ENCODE data around the gene PRPH.

DNA sequence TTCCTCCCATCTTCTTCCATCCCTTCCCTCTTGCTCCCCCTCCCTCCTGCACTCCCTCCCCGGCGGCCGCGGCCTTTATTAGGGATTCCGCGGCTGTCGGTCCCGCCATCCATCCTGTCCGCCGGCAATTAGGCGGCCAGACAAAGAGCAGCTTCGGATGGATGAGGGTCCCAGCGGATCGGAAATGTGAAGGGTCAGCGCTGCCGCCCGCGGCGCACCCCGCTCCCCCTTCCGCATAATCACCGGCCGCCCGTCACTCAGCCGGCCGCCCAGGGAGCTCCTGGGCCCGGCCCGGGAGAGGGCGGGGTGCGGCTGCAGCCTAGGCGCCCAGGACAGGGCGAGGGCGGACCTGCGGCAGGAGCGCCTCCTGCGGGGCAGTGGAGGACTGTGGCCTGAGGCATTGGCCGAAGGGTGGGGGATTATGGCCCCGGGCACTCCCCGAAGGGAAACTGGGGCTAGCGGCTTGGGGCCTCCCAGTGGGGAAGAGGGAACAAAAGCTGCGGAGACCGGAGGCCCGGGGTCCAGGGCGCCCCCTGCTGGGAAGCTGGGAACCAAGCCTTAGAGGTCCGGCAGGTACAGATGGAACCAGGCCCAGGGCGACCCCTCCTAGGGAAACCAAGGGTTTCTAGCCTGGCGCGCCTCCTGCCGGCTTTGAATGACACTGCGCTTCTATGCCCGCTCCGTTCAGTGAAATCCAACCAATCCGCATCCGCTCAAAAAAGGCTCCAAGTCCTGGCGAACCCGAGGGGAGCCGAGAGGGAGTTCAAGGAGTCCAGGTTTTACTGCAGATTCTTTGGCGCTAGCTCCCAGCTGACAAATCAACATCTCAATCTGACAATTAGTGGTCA lies 47.3 kb downstream of the PRPH start:
- TF ChIP-seq POLR2A (IDR thresholded peaks at IDR 0.05) = no peak
- TF ChIP-seq, protein P1, sequence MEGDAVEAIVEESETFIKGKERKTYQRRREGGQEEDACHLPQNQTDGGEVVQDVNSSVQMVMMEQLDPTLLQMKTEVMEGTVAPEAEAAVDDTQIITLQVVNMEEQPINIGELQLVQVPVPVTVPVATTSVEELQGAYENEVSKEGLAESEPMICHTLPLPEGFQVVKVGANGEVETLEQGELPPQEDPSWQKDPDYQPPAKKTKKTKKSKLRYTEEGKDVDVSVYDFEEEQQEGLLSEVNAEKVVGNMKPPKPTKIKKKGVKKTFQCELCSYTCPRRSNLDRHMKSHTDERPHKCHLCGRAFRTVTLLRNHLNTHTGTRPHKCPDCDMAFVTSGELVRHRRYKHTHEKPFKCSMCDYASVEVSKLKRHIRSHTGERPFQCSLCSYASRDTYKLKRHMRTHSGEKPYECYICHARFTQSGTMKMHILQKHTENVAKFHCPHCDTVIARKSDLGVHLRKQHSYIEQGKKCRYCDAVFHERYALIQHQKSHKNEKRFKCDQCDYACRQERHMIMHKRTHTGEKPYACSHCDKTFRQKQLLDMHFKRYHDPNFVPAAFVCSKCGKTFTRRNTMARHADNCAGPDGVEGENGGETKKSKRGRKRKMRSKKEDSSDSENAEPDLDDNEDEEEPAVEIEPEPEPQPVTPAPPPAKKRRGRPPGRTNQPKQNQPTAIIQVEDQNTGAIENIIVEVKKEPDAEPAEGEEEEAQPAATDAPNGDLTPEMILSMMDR (IDR thresholded peaks at IDR 0.05) = peak in 5 of 7 experiments; percentile 43 to 83 (median 63)
